ENCODE data around the gene MAP2K1.
A peak's percentile ranks its signal among the peaks of the same experiment; 100 is the strongest.

- peak in 2 of 3 donors; percentile 20 to 34 for TF ChIP-seq CTCF (IDR thresholded peaks at IDR 0.05)
- no peak for TF ChIP-seq POLR2A (IDR thresholded peaks at IDR 0.05)
- TF ChIP-seq POLR2AphosphoS5 (IDR thresholded peaks at IDR 0.05) = peak in 1 of 3 donors; percentile 8
These were observed 112.0 kb downstream of the MAP2K1 start for GRCh38 chr15:66498501-66499386.

Data from breast epithelium (tissue), 3 donors.